Tibial nerve (tissue), 4 donors: ENCODE measurements around the gene XRCC4. TPM values are rescaled to one million over a fixed set of nuclear protein-coding genes. Genes with fewer than 3 reads are reported as not detected.
"Not testable (repeated sequence)": the region's sequence is repeated elsewhere in the genome, so short reads cannot be mapped to it uniquely, and the experiment has no call there.

ENCODE experiments used
- DNase-seq, 2 donors: peaks; one replicate each; pipeline ENCODE4 v3.0.0-alpha.2; 2019; ENCODE audit warnings: low spot score in 2 of 2
- H3K27ac ChIP-seq, 4 donors: fragments of 200-600 bp; sonication (generic) in 3 of 4; one replicate each; pipeline ENCODE4 v1.5.1; 2017 to 2019; ENCODE audit warnings: mild to moderate bottlenecking in 1 of 4
- H3K27me3 ChIP-seq, 2 donors: fragments of 200-600 bp; sonication (generic) in 1 of 2; one replicate each; pipeline versions ENCODE4 v1.5.1 to v1.6.0; 2017 to 2019
- H3K36me3 ChIP-seq, 3 donors: fragments of 200-600 bp; sonication (generic); one replicate each; pipeline ENCODE4 v1.5.1; 2018 to 2019
- H3K4me1 ChIP-seq, 4 donors: fragments of 200-600 bp; sonication (generic) in 3 of 4; one replicate each; pipeline ENCODE4 v1.5.1; 2017 to 2019
- H3K4me3 ChIP-seq, 4 donors: fragments of 200-600 bp; sonication (generic) in 3 of 4; one replicate each; pipeline ENCODE4 v1.5.1; 2017 to 2019; ENCODE audit warnings: mild to moderate bottlenecking in 1 of 4, moderate library complexity in 1 of 4
- H3K9me3 ChIP-seq, 4 donors: fragments of 200-600 bp; sonication (generic) in 3 of 4; one replicate each; pipeline ENCODE4 v1.5.1; 2017 to 2019
- CTCF ChIP-seq, 5 experiments: fragments of 200-600 bp in 3 of 5; fragments of 450-650 bp in 2 of 5; sonication (generic) in 3 of 5; IDR thresholded peaks; one replicate each; pipeline ENCODE4 v1.5.1; 2016 to 2019; ENCODE audit warnings: antibody characterized with exemption in 5 of 5, mild to moderate bottlenecking in 3 of 5, moderate library complexity in 2 of 5
- EP300 ChIP-seq, 2 donors: sonication (generic); formaldehyde crosslinking; IDR thresholded peaks; one replicate each; pipeline ENCODE4 v1.6.1; 2017; ENCODE audit warnings: antibody characterized with exemption in 2 of 2, mild to moderate bottlenecking in 1 of 2
- POLR2A ChIP-seq, 2 donors: fragments of 450-650 bp; IDR thresholded peaks; one replicate each; pipeline ENCODE4 v1.6.1; 2017; ENCODE audit warnings: antibody characterized with exemption in 2 of 2, mild to moderate bottlenecking in 2 of 2, moderate library complexity in 2 of 2
- WGBS, 2 donors: methylation state at CpG; one replicate each; pipeline ENCODE4 v1.1.5; 2018; 5-methylcytosine and 5-hydroxymethylcytosine counted together
- total RNA-seq, 4 donors: library from RNA; depleted of rRNA; stranded (reverse); fragments of >200 nt; gene quantifications; one replicate each; pipeline ENCODE4 v1.1.0, GENCODE V29; 2016

XRCC4 gene
- total RNA-seq, 4 donors from 2014 or later = 3.1 to 11.7 (median 8.2) TPM

DNA sequence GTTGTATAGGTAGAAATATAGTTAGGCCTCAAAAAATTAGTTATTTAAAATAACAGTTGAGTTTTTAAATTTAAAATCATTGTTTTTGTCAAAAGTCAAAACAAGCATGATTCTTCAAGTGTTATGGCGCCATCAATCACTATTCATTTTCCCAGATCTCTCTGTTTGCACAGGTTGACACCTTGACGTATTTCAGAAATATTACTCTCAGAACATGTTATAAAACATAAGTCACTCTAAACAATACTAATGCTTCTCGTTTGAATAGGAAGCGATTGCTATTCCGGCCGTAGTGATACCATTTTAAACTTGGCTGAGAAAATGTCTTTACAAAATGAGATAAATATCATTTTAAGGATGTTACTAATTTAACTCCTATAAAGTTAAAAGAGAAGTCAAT, 268.1 kb downstream of the XRCC4 start:
- Histone ChIP-seq H3K9me3 (peaks cover 0 to 26% (median 0%) of the 10 kb centered on the region in 4 donors), H3K27me3 (no peaks in the 10 kb centered on the region), H3K27ac (no peak overlapping the region), H3K36me3 (peaks cover 0 to 16% (median 0%) of the 10 kb centered on the region in 3 donors), H3K4me1 (peaks cover 0 to 9% (median 0%) of the 10 kb centered on the region in 4 donors), H3K4me3 (no peak overlapping the region)
- no peak for TF ChIP-seq EP300 (IDR thresholded peaks at IDR 0.05)
- TF ChIP-seq POLR2A (IDR thresholded peaks at IDR 0.05) = no peak
- TF ChIP-seq CTCF (IDR thresholded peaks at IDR 0.05) = no peak
- 95 to 96% methylated on average over 6 of the region's 6 CpGs for WGBS, 2 donors
- no peak for DNase-seq

DNA sequence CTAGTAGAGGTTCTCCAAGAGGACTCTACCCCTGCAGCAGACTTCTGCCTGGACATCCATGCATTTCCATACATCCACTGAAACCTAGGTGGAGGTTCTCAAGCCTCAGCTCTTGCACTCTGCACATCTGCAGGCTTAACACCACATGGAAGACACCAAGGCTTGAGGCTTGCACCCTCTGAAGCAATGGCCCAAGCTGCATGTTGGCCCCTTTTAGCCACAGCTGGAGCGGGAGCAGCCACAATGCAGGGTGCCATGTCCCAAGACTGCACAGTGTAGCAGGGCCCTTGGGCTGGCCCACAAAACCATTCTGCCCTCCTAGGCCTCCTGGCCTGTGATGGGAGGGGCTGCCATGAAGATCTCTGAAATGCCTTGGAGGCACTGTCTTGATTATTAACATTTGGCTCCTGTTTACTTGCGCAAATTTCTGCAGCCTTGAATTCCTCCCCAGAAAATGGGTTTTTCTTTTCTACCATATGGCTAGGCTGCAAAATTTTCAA, 271.0 kb downstream of the XRCC4 start:
- TF ChIP-seq EP300 (IDR thresholded peaks at IDR 0.05) (no peak), CTCF (IDR thresholded peaks at IDR 0.05) (no peak), POLR2A (IDR thresholded peaks at IDR 0.05) (no peak)
- no peak for DNase-seq
- H3K27me3 ChIP-seq = no peaks in the 10 kb centered on the region
- peaks cover 0 to 6% (median 0%) of the 10 kb centered on the region in 4 donors for H3K4me1 ChIP-seq
- H3K4me3 ChIP-seq = no peak overlapping the region
- no peak overlapping the region for H3K27ac ChIP-seq
- H3K36me3 ChIP-seq = peaks cover 0 to 16% (median 0%) of the 10 kb centered on the region in 3 donors
- H3K9me3 ChIP-seq = peaks cover 0 to 26% (median 0%) of the 10 kb centered on the region in 4 donors
- WGBS, 2 donors = 98 to 100% methylated on average over 1 to 2 of the region's 2 CpGs

DNA sequence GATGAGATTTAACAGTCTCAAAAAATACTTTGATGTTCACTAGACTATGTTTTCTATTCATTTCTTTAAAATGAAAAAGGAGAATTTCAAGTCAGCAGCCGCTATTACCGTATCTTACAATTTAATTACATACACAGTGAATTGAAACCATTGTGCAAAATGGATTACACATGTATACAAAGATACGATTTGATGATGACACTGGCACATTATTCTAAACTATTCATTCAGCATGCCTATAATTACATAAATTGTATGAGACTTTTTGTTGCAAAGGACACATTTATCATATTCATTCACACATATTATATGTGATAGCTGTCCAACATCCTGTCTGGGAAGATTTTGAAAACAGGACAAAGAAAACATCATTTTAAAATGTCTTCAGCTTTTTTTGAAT, 275.9 kb downstream of the XRCC4 start:
- H3K36me3 ChIP-seq = peaks cover 0 to 5% (median 0%) of the 10 kb centered on the region in 3 donors
- 48 to 59% methylated on average over 3 of the region's 3 CpGs for WGBS, 2 donors
- no peak overlapping the region for H3K4me3 ChIP-seq
- H3K27me3 ChIP-seq = no peaks in the 10 kb centered on the region
- H3K9me3 ChIP-seq = peaks cover 0 to 17% (median 0%) of the 10 kb centered on the region in 4 donors
- DNase-seq = no peak
- no peak for TF ChIP-seq POLR2A (IDR thresholded peaks at IDR 0.05)
- no peak for TF ChIP-seq EP300 (IDR thresholded peaks at IDR 0.05)
- H3K4me1 ChIP-seq = no peaks in the 10 kb centered on the region
- no peak overlapping the region for H3K27ac ChIP-seq

GRCh38 chr5:83353774-83354173, 276.4 kb downstream of the XRCC4 start:
- WGBS, 2 donors = 95 to 98% methylated on average over 1 of the region's 1 CpG
- Histone ChIP-seq H3K9me3 (peaks cover 0 to 12% (median 0%) of the 10 kb centered on the region in 4 donors), H3K27me3 (no peaks in the 10 kb centered on the region), H3K4me1 (no peaks in the 10 kb centered on the region), H3K36me3 (no peaks in the 10 kb centered on the region), H3K4me3 (no peak overlapping the region), H3K27ac (no peak overlapping the region)
- TF ChIP-seq EP300 (IDR thresholded peaks at IDR 0.05) (no peak), CTCF (IDR thresholded peaks at IDR 0.05) (no peak), POLR2A (IDR thresholded peaks at IDR 0.05) (no peak)
- DNase-seq = no peak

DNA sequence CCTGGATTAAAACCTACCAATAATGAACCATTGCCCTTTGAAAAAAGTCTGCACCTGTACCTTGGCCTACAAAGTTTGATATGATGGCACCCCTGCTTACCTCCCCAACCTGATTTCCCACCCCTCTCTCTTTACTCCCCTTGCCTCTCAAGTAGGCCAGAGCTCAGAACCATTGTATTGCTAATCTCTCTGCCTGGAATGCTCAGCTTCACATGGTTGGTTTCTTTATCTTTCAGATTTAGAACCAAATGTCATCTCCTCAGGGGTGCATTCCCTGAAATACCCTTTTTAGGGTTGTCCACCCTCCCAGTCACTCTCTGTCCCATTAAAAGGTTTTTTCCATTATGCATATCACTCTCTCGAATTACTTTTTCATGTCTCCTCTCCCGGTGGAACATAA, 277.6 kb downstream of the XRCC4 start:
- DNase-seq = no peak
- Histone ChIP-seq H3K27ac (no peak overlapping the region), H3K36me3 (no peaks in the 10 kb centered on the region), H3K9me3 (peaks cover 0 to 3% (median 0%) of the 10 kb centered on the region in 4 donors), H3K27me3 (no peaks in the 10 kb centered on the region), H3K4me3 (no peak overlapping the region), H3K4me1 (no peaks in the 10 kb centered on the region)
- TF ChIP-seq EP300 (IDR thresholded peaks at IDR 0.05) (no peak), CTCF (IDR thresholded peaks at IDR 0.05) (no peak)
- 43 to 62% methylated on average over 2 of the region's 2 CpGs for WGBS, 2 donors

DNA sequence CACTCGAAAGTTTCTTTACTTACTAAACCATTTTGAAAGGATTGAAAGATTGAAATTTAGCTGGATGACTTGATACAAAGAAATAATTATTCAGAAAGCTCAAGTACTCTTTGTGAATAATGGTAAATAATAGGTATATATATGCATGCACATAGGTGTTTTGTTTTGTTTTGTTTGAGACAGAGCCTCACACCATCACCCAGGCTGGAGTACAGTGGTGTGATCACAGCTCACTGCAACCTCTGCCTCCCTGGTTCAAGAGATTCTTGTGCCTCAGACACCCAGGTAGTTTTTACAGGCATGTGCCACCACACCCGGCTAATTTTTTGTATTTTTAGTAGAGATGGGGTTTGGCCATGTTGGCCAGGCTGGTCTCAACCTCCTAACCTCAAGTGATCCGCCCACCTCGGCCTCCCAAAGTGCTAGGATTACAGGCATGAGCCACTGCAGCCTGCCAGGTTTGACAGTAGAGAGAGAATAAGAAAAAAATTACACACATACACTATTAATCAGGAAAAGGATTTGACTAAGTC, 278.2 kb downstream of the XRCC4 start:
- H3K9me3 ChIP-seq, H3K4me3 ChIP-seq, DNase-seq, H3K27ac ChIP-seq, H3K4me1 ChIP-seq, H3K36me3 ChIP-seq, H3K27me3 ChIP-seq: not testable (repeated sequence)
- WGBS, 2 donors = 84 to 89% methylated on average over 4 of the region's 4 CpGs
